ENCODE data around the gene AGAP1. TPM values are rescaled to one million over a fixed set of nuclear protein-coding genes. Genes with fewer than 3 reads are reported as not detected.

The AGAP1 gene
- total RNA-seq, 2 experiments from 2014 or later: 2.4 to 4.5 TPM

DNA sequence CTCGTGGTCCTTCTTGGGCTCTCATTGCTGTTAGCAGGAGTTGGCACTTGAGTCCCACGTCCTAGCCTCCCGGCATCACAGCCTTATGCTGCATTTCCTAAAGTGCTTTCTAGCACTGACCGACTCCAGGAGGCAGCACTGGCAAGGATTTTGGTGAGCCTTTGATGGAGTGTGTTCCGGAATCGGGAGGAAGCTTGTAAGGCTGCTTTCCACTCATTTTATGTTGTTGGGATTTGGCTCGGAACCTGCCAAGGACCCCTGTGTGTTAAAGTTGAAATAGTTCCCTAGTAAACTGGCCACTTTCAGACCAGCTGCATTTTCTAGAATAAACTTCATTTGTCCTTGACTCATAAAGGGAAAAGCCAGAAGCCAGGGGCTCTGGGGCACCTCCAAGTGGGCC is 88.9 kb downstream of the AGAP1 start:
- POLR2A ChIA-PET: no interaction called here
- ATAC-seq (ENCODE audit: low read depth) (no peak), DNase-seq (no peak)
- Mint-ChIP-seq H3K4me3 (no peak overlapping the region), H3K36me3 (no peaks in the 10 kb centered on the region), H3K4me1 (no peaks in the 10 kb centered on the region), H3K27me3 (no peaks in the 10 kb centered on the region), H3K27ac (no peak overlapping the region), H3K9me3 (no peaks in the 10 kb centered on the region)

DNA sequence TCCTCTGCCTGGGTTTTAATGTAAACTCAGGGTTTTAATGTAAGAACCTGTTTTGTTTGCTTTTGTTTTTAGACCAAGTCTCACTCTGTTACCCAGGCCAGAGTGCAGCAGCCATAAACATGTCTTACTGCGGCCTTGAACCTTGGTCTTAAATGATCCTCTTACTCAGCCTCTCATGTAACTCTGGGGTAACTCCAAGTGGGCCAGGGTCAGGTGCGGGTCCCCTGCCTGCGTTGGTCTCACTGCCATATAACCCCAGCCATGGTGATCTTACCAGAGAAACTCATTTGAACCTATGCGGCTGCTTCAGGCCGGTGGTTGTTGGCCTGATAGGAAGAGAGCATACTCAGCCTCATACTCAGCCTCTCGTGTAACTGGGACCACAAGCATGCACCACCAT is 89.3 kb downstream of the AGAP1 start:
- Mint-ChIP-seq H3K9me3 (no peaks in the 10 kb centered on the region), H3K4me3 (no peak overlapping the region)

DNA sequence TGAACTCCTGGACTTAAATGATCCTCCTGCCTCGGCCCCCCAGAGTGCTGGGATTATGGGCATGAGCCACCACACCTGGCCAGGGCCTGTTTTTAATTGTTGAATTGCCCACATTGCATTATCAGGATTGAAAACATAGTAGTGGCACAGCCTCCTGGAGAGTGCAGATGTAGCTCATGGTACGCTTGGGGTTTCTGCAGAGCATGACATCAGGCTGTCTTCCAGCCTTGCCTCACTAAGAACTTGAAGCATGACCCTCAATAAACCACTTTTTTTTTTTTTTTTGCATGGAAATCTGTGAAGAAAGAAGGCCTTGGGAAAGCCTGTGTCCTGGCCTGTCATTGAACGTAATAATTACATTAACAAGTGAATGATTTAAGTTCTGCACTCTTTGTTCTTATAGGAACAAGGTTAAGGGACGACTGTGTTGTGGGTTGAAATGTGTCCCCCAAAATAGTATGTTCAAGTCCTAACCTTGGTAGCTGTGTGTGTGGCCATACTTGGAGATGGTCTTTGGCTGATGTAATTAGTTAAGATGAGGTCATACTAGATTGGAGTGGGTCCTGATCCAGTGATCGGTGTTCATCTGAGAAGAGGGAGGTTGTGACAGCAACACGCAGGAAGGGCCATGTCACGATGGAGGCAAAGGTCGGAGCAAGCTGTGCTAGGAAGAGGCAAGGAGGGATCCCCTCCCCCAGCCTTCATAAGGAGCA is 90.2 kb downstream of the AGAP1 start:
- no peak overlapping the region for H3K27ac Mint-ChIP-seq
- H3K27me3 Mint-ChIP-seq: no peaks in the 10 kb centered on the region
- no peak for ATAC-seq (ENCODE audit: low read depth)
- no peaks in the 10 kb centered on the region for H3K9me3 Mint-ChIP-seq
- H3K4me3 Mint-ChIP-seq: no peak overlapping the region
- DNase-seq: no peak
- POLR2A ChIA-PET: no interaction called here
- H3K4me1 Mint-ChIP-seq: no peaks in the 10 kb centered on the region
- H3K36me3 Mint-ChIP-seq: no peaks in the 10 kb centered on the region

More for the DNA sequence above, 89.3 kb downstream of the AGAP1 start:
- DNase-seq (no peak), ATAC-seq (ENCODE audit: low read depth) (no peak)
- Mint-ChIP-seq H3K36me3 (no peaks in the 10 kb centered on the region), H3K27ac (no peak overlapping the region), H3K4me1 (no peaks in the 10 kb centered on the region), H3K27me3 (no peaks in the 10 kb centered on the region)
- POLR2A ChIA-PET: no interaction called here

DNA sequence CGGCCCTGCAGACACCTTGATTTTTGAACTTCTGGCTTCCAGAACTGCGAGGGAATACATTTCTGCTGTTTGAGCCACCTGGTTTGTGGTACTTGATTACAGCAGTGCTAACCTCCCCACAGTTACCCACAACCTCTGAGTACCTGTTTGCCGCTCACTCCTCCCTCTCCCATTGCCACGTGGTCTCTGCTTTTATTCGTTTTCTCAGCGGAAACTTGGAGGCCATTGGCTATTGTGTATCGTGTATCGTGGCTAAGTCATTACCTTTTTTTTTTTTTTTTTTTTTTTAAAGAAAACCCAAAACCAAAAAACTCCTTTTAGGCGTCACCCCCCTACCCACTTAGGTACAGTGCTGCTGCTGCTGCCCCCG is 90.8 kb downstream of the AGAP1 start:
- DNase-seq (no peak), ATAC-seq (ENCODE audit: low read depth) (no peak)
- Mint-ChIP-seq H3K27me3 (no peaks in the 10 kb centered on the region), H3K27ac (no peak overlapping the region), H3K4me3 (no peak overlapping the region), H3K36me3 (no peaks in the 10 kb centered on the region), H3K9me3 (no peaks in the 10 kb centered on the region), H3K4me1 (no peaks in the 10 kb centered on the region)
- POLR2A ChIA-PET: no interaction called here

DNA sequence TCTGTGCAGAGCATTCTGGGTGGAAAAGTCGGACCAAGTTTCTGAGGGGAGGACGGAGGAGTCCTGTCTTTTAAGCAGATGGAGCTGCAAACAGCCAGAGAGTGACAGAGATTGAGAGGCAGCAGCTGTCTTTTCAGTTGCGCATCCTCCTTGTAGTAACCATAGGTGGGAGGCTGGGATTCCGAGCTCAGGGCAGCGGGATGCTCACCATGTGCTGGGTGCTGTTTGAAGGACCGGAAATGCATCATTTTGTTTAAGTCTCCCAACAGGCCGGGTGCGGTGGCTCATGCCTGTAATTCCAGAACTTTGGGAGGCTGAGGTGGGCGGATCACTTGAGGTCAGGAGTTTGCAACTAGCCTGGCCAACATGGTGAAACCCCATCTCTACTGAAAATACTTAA is 93.4 kb downstream of the AGAP1 start:
- Mint-ChIP-seq H3K27me3 (no peaks in the 10 kb centered on the region), H3K27ac (no peak overlapping the region), H3K9me3 (no peaks in the 10 kb centered on the region), H3K4me1 (no peaks in the 10 kb centered on the region), H3K36me3 (no peaks in the 10 kb centered on the region), H3K4me3 (no peak overlapping the region)
- POLR2A ChIA-PET: no interaction called here
- no peak for ATAC-seq (ENCODE audit: low read depth)
- no peak for DNase-seq

DNA sequence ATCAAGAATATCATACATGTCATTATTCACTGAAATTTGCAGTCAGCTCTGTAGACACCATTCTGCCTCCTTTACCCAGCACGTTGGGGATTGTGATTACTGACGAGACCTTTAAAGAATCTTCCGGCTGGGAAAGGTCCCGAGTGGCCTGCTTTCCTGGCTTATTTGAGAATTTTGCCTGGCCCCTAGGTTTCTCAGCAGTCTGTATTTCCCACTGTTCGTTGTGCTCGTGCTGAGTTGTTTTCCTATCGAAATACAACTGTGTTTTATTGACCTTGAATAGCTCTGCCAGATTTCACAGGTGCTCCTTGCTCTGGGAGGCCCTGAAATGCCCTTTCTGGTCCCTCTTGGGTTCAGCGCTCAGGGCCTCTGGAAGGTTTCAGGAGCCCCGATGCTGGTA is 94.9 kb downstream of the AGAP1 start:
- POLR2A ChIA-PET: no interaction called here
- ATAC-seq (ENCODE audit: low read depth) (no peak), DNase-seq (no peak)
- H3K36me3 Mint-ChIP-seq: no peaks in the 10 kb centered on the region
- H3K27me3 Mint-ChIP-seq: no peaks in the 10 kb centered on the region
- no peak overlapping the region for H3K27ac Mint-ChIP-seq
- H3K4me1 Mint-ChIP-seq: no peaks in the 10 kb centered on the region
- H3K4me3 Mint-ChIP-seq: no peak overlapping the region
- H3K9me3 Mint-ChIP-seq: no peaks in the 10 kb centered on the region

DNA sequence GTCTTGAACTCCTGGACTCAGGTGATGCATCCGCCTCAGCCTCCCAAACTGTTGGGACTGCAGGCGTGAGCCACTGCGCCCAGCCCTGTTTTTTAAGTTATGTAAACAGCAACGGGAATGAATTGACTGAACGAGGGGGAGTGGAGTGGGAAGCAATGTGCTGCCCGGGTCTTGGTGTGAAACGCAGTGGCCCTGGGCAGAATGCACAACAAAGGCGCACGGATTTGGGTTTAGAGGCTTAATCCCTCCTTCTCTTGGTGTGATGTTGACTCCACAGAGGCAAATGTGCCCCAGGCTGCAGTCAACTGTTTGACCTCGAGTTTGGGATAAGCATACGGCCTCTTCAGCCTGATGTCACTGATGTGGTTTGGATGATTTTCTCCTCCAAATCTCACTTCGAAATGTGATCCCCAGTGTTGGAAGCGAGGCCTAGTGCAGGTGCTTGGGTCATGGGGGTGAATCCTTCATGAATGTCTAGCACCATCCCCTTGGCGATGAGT is 97.4 kb downstream of the AGAP1 start:
- H3K27ac Mint-ChIP-seq: no peak overlapping the region
- no peaks in the 10 kb centered on the region for H3K9me3 Mint-ChIP-seq
- DNase-seq (no peak), ATAC-seq (ENCODE audit: low read depth) (no peak)
- H3K27me3 Mint-ChIP-seq: no peaks in the 10 kb centered on the region
- POLR2A ChIA-PET: no interaction called here
- H3K4me3 Mint-ChIP-seq: no peak overlapping the region
- H3K36me3 Mint-ChIP-seq: no peaks in the 10 kb centered on the region
- H3K4me1 Mint-ChIP-seq: no peaks in the 10 kb centered on the region

DNA sequence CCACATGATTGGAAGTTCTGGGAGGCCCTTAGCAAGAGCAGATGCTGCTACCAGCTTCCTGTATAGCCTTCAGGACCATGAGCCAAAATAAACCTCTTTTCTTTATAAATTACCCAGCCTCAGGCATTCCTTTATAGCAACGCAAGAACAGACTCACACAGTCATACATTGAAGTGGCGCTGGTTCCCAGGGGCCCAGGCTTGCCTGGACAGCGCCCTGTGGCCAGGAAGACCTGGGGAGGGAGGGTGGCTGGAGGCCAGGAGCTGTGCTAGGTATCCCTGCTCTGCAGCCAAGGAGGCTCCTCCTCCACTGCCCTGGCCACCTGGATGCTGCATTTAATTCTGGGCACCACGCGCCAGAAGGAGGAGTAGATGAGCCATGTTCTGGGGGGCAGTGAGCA is 98.1 kb downstream of the AGAP1 start:
- no peaks in the 10 kb centered on the region for H3K27me3 Mint-ChIP-seq
- ATAC-seq (ENCODE audit: low read depth) (no peak), DNase-seq (no peak)
- no peak overlapping the region for H3K4me3 Mint-ChIP-seq
- no peaks in the 10 kb centered on the region for H3K4me1 Mint-ChIP-seq
- no peaks in the 10 kb centered on the region for H3K36me3 Mint-ChIP-seq
- POLR2A ChIA-PET: no interaction called here
- no peak overlapping the region for H3K27ac Mint-ChIP-seq
- H3K9me3 Mint-ChIP-seq: no peaks in the 10 kb centered on the region

DNA sequence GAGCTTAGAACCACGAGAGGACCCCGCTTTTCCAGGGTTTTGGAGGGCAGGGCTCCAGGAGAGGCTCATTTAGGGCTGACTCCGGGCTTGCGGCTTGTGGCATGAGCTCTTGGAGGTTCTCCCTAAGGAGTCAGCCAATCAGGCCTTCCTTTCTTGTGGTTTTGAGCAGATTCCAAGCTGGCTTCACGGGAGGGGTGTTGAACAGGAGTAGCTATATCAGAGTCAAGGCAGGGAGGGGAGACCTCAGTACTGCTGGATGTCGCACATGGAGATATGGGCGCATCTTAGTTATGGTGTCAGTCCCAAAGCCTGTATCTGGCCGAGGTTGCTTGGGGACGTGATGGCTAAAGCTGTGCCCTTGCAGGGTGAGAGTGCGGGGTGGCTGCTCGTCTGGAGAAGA is 98.6 kb downstream of the AGAP1 start:
- no peaks in the 10 kb centered on the region for H3K27me3 Mint-ChIP-seq
- no peak overlapping the region for H3K4me3 Mint-ChIP-seq
- H3K27ac Mint-ChIP-seq: no peak overlapping the region
- H3K9me3 Mint-ChIP-seq: no peaks in the 10 kb centered on the region
- no peak for ATAC-seq (ENCODE audit: low read depth)
- POLR2A ChIA-PET: no interaction called here
- no peaks in the 10 kb centered on the region for H3K36me3 Mint-ChIP-seq
- H3K4me1 Mint-ChIP-seq: no peaks in the 10 kb centered on the region
- DNase-seq: no peak

DNA sequence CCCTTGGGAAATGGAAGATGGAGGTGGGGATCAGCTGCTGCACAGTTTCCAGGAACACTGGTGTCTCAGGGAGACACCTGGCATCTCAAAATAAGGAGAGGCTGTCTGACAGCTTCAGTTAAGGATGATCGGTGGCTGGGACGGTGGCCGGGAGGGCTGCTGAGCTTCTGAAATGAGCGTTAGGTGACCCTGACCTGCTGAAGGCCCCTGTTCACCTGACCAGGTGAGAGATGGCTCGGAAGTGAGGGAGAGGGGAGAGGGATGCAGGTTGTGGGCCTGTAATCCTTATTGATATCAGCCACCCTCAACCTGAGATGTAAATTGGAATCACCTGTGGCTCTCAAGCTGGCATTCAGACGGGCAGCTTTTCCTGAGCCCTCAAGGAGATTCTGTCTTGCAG is 99.0 kb downstream of the AGAP1 start:
- no peak overlapping the region for H3K27ac Mint-ChIP-seq
- no peaks in the 10 kb centered on the region for H3K9me3 Mint-ChIP-seq
- DNase-seq (no peak), ATAC-seq (ENCODE audit: low read depth) (no peak)
- H3K4me1 Mint-ChIP-seq: no peaks in the 10 kb centered on the region
- H3K4me3 Mint-ChIP-seq: no peak overlapping the region
- no peaks in the 10 kb centered on the region for H3K27me3 Mint-ChIP-seq
- POLR2A ChIA-PET: no interaction called here
- H3K36me3 Mint-ChIP-seq: no peaks in the 10 kb centered on the region

DNA sequence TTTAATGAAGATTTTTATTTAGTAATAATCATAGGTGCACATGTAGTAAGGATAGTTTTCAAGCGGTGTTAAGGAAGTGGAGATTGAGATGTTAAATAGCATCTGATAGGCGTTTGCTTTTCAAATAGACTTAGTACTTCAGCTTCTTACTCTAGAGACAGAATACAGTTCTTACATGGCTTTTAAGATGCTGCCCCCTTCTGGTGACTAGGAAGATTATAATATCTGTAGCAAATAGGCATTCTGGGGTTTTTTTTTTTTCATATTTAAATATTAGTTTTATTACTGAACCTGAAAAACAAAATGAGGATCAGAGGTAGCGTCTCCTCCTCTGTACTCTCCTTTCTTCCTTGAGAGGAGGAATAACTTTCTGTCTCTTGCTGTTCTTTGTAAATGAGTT is 100.2 kb downstream of the AGAP1 start:
- Mint-ChIP-seq H3K27me3 (no peaks in the 10 kb centered on the region), H3K4me3 (no peak overlapping the region), H3K4me1 (no peaks in the 10 kb centered on the region), H3K27ac (no peak overlapping the region), H3K9me3 (no peaks in the 10 kb centered on the region), H3K36me3 (no peaks in the 10 kb centered on the region)
- ATAC-seq (ENCODE audit: low read depth): no peak
- POLR2A ChIA-PET: no interaction called here
- DNase-seq: no peak

DNA sequence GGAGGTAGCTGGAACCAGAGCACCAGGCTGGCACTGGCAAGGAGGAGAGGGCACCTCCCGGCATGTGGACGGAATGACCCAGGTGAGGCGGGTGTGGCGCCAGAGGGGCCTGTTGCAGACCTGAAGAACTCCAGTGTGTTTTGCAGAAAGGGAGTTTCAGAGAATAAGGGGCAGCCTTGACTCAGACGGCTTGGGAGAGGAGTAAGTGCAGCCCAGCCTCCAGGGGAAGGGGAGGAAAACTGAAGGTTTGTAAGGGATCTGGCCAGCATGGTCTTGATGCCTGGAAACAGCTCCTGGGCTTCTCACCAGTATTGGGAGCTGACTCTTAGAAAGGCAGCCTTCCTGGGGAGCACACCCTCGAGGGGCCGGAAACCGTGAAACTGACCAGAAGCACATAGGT is 101.1 kb downstream of the AGAP1 start:
- POLR2A ChIA-PET: no interaction called here
- Mint-ChIP-seq H3K4me3 (no peak overlapping the region), H3K27ac (no peak overlapping the region), H3K36me3 (no peaks in the 10 kb centered on the region), H3K4me1 (no peaks in the 10 kb centered on the region), H3K27me3 (no peaks in the 10 kb centered on the region), H3K9me3 (no peaks in the 10 kb centered on the region)
- ATAC-seq (ENCODE audit: low read depth) (no peak), DNase-seq (no peak)

DNA sequence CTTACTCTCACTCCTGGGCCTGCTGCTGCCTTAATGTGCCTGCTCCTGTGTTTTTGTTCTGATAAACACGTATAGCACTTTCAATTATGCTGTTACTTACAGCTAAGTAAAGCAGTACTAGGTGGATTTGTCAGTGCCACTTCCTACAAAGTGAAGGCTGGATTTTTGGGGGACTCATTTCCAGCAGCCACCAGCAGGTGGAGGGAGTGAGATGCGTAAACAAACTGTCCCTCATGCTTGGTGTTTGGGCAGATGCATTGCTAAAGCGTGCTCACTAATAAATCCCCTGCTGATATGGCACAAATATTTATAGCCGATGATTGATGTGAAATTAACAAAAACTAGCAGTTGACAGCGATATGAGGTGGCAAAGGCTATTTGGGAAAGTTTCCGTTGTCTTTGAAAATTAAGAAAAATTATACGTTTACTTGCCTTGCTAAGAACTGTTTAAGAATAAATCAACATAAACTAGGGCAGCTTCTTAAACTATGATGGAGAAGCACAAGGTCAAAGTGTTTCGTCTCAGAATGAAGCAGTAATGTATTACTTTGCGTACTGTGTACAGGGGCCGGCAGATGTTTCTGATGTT is 101.7 kb downstream of the AGAP1 start:
- DNase-seq: peak; percentile 51
- POLR2A ChIA-PET: no interaction called here
- no peaks in the 10 kb centered on the region for H3K27me3 Mint-ChIP-seq
- H3K27ac Mint-ChIP-seq: no peak overlapping the region
- no peaks in the 10 kb centered on the region for H3K4me1 Mint-ChIP-seq
- H3K9me3 Mint-ChIP-seq: no peaks in the 10 kb centered on the region
- H3K4me3 Mint-ChIP-seq: no peak overlapping the region
- ATAC-seq (ENCODE audit: low read depth): no peak
- H3K36me3 Mint-ChIP-seq: no peaks in the 10 kb centered on the region

DNA sequence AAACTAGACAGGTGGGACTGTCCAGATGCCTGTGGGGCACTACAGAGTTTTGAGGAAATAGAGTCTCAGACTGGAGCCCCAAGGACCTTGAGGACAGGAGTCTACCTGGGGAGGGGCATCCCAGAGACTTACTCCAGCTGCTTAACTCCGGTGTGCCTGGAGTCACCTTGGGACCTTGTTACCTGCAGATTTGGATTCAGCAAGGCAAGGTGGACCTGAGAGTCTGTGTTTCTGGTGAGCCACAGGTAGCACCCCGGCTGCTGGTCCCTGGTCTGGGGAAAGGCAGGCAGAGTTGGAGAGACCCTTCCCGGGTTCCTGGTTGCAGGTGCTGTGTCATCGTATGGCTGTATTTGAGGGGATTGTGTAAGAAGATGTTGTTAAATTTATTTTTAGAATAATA is 102.4 kb downstream of the AGAP1 start:
- H3K9me3 Mint-ChIP-seq: no peaks in the 10 kb centered on the region
- H3K27ac Mint-ChIP-seq: no peak overlapping the region
- POLR2A ChIA-PET: no interaction called here
- no peaks in the 10 kb centered on the region for H3K4me1 Mint-ChIP-seq
- H3K36me3 Mint-ChIP-seq: no peaks in the 10 kb centered on the region
- no peak overlapping the region for H3K4me3 Mint-ChIP-seq
- ATAC-seq (ENCODE audit: low read depth): no peak
- no peaks in the 10 kb centered on the region for H3K27me3 Mint-ChIP-seq
- no peak for DNase-seq
